GM21447 (cell line): Measurements from ENCODE around the gene RASSF3.
"Not testable (repeated sequence)": the region's sequence is repeated elsewhere in the genome, so short reads cannot be mapped to it uniquely, and the experiment has no call there.

ENCODE experiments used
- ATAC-seq: cut with Tn5 transposase; IDR thresholded peaks from one replicate; pipeline ENCODE4 v1.9.1; 2021; ENCODE audit not compliant: unreplicated experiment

RASSF3 gene

GRCh38 chr12:64595863-64596793 lies 14.2 kb upstream of the RASSF3 start:
- ATAC-seq, result no peak

- ATAC-seq, result no peak
These were observed 11.5 kb upstream of the RASSF3 start for GRCh38 chr12:64598831-64599230.

- ATAC-seq, result no peak
These were observed 10.1 kb upstream of the RASSF3 start for GRCh38 chr12:64600164-64600561.

GRCh38 chr12:64603183-64603841 lies 7.0 kb upstream of the RASSF3 start:
- ATAC-seq, result no peak

GRCh38 chr12:64608901-64609535 lies 1.3 kb upstream of the RASSF3 start:
- peak; percentile 28 for ATAC-seq

GRCh38 chr12:64609536-64610078 lies 688 bp upstream of the RASSF3 start:
- ATAC-seq, result no peak

- peak; percentile 51 for ATAC-seq
These were observed 505 bp downstream of the RASSF3 start for GRCh38 chr12:64610660-64611340.

GRCh38 chr12:64611341-64612284 lies 1.3 kb downstream of the RASSF3 start:
- no peak for ATAC-seq

GRCh38 chr12:64612843-64613242 lies 2.5 kb downstream of the RASSF3 start:
- no peak for ATAC-seq

- ATAC-seq, result not testable (repeated sequence)
These were observed 3.6 kb downstream of the RASSF3 start for GRCh38 chr12:64613775-64614398.

- no peak for ATAC-seq
These were observed 5.9 kb downstream of the RASSF3 start for GRCh38 chr12:64616201-64616600.

- peak; percentile 53 for ATAC-seq
These were observed 8.8 kb downstream of the RASSF3 start for GRCh38 chr12:64618953-64619590.

- peak; percentile 63 for ATAC-seq
These were observed 11.1 kb downstream of the RASSF3 start for GRCh38 chr12:64621257-64621942.

- ATAC-seq, result no peak
These were observed 13.7 kb downstream of the RASSF3 start for GRCh38 chr12:64624035-64624434.

GRCh38 chr12:64625243-64626077 lies 15.2 kb downstream of the RASSF3 start:
- peak; percentile 57 for ATAC-seq

- not testable (repeated sequence) for ATAC-seq
These were observed 16.3 kb downstream of the RASSF3 start for GRCh38 chr12:64626588-64626987.

GRCh38 chr12:64627771-64628170 lies 17.5 kb downstream of the RASSF3 start:
- no peak for ATAC-seq
